AG08395 (cell line): ENCODE results near the gene KRTAP4-16.
A peak's percentile ranks its signal among the peaks of the same experiment; 100 is the strongest.
"Not testable (repeated sequence)": the region's sequence is repeated elsewhere in the genome, so short reads cannot be mapped to it uniquely, and the experiment has no call there.

Source experiments
- DNase-seq: peaks from one replicate; pipeline ENCODE4 v3.0.0; 2012; ENCODE audit warnings: mixed read lengths, low spot score

Gene KRTAP4-16

DNA sequence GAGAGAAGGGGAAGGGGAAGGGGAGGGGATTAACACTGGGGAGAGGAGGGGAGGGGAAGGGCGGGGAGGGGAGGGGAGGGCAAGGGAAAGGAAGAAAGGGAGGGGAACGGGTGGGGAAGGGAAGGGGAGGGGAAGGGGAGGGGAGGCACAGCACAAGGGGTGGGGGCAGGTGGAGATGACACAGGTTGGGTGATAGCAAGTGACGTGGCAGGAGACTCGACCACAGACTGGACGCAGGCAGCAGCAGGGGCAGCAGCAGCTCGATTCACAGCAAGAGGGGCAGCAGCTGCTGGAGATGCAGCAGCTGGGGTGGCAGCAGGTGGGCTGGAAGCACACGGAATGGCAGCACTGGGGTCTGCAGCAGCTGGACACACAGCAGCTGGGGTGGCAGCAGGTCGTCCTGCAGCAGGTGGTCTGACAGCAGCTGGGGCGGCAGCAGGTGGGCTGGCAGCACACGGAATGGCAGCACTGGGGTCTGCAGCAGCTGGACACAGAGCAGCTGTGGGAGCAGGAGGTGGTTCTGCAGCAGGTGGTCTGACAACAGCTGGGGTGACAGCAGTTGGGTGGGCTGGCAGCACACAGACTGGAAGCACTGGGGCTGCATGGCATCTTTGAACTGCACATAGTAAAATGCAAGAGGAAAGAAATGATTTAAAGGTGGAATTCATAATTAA, at the start of gene KRTAP4-16:
Gene KRTAP4-16, minus strand, starts transcription at position 624 of the 674 bp plus-strand sequence. Its CDS starts 0 bp downstream, at position 624.
- no peak for DNase-seq

DNA sequence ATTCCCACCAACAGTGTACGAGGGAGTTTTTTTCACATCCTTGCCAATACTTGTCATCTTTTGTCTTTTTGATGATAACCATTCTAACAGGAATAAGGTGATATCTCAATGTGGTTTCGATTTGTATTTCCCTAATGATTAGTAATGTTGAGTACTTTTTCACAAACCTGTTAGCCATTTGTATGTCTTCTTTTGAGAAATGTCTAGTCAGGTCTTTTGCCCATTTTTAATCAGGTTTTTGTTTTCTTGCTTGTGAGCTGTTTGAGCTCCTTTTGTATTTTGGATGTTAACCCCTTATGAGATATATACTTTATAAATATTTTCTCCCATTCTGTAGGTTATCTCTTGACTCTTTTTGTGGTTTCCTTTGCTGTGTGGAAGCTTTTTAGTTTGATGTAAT, 49.5 kb upstream of the KRTAP4-16 start:
- no peak for DNase-seq

DNA sequence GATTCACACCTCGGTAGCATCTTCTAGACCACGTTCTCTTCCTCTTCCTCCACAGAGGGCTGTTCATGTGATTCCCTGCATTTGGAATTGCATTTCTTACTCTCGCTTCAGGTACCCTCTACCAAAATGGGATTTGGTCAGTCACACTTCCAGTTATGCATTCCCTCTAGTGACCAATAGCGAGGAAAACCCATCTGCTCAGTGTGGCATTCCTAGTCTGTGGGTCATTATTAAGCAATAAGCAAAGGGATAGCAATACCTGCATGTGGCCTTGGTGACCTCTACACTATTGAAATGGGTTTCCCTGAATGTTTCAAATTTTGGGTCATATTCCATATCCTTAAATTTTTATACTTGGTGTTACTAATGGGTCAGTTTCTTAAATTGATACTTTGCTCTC, 48.0 kb upstream of the KRTAP4-16 start:
- no peak for DNase-seq

DNA sequence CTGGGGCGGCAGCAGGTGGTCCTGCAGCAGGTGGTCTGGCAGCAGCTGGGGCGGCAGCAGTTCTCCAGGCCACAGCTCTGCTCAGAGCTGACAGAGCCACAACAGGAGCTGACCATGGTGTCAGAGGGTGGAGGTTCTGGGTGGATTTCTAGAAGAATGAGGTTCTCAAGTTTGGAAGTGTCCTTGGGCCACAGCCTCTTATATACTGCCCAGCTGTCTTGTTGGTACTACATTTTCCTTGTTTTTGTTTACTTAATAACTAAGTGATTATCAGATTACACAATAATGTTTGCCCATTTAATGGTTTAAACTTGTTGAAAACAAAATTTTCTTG, 47.6 kb upstream of the KRTAP4-16 start, which contains the start of gene KRTAP4-5:
Gene KRTAP4-5, minus strand, starts transcription at position 174 of the 334 bp plus-strand sequence. Its CDS starts 58 bp downstream, at position 116.
- DNase-seq, result no peak

DNA sequence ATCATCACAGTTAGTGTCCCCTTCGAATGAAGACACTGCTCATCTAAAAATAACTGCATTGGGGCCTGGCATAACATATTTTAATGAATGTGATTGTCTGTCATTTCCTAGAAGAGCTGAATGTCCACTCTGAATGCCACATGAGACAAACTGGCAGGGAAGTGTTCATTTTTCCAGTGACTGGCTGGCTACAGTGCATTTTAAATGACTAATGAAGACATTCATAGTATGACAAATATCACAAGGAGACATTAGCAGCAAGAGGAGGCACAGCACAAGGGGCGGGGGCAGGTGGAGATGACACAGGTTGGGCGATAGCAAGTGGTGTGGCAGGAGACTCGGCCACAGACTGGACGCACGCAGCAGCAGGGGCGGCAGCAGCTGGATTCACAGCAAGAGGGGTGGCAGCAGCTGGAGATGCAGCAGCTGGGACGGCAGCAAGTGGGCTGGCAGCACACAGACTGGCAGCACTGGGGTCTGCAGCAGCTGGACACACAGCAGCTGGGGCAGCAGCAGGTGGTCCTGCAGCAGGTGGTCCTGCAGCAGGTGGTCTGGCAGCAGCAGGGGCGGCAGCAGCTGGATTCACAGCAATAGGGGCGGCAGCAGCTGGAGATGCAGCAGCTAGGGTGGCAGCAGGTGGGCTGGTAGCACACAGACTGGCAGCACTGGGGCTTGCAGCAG, 47.1 kb upstream of the KRTAP4-16 start:
- DNase-seq, result not testable (repeated sequence)

DNA sequence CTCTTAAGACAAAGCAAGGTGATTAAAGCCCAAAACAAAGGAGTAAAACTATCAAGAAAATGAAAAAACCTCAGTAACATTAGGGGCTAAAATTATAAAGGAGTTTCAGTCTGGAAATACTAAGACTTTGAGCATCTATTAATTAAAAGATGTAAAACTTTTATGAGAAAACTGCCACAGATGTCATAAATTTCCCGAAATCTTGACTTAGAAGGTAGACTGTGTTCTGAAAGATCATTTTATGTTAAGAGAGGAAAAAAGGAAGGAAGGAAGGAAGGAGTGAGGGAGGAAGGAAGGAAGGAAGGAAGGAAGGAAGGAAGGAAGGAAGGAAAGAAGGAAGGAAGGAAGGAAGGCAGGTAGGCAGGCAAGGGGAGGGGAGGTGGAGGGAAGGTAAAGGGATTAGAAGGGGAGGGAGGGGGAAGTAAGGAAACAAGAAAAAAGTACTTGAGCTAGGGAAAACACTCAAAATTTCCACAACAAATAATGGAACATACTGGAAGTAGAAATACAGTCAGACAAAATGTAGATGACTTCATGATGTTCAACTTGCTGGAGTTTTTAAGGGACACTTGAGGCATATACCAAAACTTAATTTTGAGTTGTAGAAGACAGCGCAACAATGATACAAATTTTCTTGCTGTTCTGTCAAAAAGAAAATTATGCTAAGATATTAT, 45.7 kb upstream of the KRTAP4-16 start:
- DNase-seq, result no peak

DNA sequence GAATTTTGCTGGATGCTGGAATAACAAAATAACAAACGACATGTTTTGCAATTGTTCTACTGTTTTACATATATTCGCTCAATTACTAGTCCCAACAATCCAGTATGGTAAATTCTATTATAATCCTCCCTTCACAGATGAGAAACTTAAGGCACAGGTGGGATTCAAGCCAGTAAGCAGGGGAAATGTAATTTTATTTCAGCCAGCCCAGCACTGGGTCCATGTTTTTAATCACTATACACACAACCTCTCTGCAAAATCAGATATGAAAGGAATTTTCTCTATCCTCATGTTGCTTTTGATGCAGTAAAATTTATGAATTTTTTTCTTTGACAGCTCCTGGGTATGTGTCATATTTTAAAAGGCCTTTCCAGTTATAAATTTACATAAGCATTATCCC, 43.3 kb upstream of the KRTAP4-16 start:
- no peak for DNase-seq

DNA sequence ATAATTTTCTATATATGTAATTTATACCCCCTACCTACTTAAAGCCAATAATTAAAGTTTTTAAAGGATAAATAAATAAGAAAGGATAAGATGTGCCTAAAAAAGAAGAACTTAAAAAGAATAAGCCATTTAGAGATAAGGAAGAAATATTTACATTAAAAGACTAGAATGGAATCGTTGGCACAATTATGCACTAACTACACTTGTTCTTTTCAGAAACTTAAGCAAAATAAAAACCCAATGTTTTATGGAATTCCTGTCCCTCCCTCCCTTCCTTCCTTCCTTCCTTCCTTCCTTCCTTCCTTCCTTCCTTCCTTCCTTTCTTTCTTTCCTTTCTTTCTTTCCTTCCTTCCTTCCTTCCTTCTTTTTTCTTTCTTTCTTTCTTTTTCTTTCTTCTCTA, 42.8 kb upstream of the KRTAP4-16 start:
- no peak for DNase-seq

DNA sequence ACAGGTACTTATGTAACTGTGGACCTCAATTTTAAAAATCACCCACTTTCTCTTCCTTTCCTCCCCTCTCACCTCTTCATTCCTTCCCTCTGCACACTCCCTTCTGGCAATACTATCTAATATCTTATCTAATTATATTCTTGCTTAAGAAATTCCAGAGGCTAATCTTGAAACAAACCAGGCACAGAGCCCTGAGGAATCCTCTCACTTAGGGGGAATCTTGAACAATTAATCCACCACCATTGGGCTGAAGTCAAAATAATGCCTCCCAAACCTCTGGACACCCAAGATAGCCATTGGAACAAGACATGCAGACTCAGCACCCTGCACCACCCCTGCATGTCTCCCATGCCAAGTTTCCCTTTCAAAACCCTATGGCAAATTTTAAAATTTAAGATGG, 39.4 kb upstream of the KRTAP4-16 start:
- no peak for DNase-seq

DNA sequence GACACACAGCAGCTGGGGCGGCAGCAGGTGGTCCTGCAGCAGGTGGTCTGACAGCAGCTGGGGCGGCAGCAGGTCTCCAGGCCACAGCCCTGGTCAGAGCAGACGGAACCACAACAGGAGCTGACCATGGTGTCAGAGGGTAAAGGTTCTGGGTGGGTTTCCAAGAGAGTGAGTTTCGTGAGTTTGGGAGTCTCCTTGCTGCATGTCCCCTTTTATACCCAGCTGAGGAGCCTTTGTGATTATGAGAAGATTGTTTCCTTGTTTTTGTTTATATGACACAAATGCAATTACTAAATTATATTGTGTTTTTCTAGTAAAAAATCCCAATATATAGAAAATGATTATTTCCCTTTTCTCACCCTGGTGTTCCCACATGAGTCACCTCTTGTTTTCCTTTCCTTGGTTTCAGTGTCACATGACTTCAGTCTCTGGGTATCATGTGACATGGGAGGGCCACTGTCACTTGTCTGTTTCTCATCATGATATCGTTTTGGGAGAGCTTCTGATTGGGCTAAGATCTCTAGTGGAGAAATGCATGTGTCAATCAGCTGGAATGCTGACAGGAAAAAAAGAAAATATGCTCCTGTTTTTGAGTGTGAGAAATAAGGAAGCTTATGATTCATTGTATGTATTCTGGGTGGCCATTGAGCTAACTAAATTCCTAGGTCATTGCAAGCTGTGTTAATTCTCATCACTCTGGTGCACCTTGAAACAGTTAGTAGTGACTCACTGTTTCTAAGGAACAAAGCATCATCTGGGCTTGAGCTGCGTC, 38.5 kb upstream of the KRTAP4-16 start, which contains the start of gene KRTAP4-6:
Gene KRTAP4-6, minus strand, starts transcription at position 185 of the 772 bp plus-strand sequence. Its CDS starts 57 bp downstream, at position 128.
- DNase-seq, result peak; percentile 72

DNA sequence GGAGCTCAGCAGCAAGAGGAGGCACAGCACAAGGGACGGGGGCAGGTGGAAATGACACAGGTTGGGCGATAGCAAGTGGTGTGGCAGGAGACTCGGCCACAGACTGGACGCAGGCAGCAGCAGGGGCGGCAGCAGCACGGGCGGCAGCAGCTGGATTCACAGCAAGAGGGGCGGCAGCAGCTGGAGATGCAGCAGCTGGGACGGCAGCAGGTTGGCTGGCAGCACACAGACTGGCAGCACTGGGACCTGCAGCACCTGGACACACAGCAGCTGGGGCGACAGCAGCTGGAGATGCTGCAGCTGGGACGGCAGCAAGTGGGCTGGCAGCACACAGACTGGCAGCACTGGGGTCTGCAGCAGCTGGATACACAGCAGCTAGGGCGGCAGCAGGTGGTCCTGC, 37.9 kb upstream of the KRTAP4-16 start:
- not testable (repeated sequence) for DNase-seq

DNA sequence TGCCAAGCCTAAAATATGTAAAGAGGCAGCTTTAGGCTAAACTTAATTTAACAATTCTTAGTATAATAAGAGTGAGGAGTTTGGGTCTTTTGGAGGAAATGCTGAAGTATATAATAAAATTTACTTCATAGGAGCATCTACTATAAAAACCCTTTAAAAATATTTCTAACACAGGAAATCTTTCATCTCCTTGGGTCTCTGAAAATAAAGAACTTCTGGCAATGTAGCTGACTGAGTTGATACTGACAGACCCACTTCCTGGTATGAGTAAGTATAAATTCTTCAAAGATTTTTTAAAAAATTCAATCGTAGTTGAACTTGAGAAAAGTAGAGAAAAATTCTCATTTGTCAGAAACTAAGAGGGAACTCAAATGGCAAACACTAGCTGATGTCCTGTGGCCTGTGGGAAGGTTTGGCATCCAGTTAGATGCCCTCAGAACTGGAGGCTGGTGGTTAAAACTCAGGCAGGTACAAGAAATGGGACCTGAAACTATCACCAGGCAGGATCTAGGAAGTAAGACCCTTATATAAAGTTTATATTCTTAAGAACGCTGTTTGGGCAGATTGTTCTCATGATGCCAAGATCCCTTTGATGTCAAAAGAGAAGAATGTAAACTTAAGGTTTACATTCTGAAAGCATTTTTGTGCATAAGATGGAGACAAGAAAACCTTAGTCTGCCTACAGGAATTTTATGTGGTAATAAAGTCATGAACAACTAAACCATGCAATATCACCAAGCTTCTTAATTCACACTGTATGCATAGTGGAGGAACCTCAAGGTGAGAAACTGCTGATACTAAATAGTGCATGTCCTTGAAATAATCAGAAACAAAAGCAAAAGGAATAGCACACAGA, 32.1 kb upstream of the KRTAP4-16 start:
- no peak for DNase-seq

DNA sequence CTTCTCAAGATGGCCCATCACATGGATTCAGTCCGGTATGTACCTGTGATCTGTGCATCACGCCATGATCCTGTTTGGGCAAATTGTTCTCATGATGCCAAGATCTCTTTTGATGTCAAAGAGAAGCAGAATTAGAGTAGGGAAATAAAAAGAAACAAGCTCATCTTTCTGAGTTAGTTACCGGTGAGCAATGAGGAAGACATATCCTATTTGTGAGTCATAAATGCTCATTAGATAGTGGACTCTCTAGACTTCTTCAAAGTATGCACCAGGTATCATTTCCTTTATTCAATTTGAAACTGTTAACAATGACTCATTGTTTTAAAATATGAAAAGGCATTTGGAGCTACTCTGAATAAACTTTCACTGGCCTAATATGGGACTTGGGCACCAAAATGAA, 30.0 kb upstream of the KRTAP4-16 start:
- peak; percentile 29 for DNase-seq

DNA sequence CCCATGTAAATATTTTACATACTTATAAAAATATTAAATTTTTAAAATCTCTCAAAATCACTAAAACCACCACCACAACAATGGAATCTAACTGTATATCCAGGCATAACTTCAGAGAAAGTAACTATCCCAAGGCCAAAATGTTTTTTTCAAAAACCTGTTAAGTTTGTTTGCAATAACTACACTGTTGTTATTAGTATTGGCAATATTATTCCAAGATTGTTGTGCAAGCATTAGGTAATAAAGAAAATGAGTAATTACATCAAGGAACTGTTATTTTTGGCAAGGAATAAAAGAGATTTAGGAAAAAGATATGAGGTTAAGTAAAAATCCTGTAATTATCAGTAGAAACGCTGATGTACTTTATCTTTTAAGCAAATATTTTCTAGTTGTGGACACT, 25.4 kb upstream of the KRTAP4-16 start:
- DNase-seq, result no peak

DNA sequence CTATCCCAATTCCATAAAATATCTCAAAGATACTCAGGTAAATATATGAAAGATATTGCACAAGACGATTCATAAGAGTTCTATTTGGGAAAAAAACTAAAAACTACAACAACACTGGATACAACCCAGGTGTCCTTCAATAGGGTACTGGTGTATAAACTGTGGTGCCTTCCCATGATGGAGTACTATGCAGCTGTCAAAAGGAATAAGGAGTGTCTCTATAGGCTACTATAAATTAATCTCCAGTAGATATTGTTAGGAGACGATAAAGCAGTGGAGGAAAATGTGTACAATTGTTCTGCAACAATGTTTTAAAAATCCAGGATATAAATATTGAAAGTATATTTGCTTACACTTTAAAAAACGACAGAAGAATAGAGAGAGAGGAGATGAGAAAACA, 24.4 kb upstream of the KRTAP4-16 start:
- DNase-seq, result no peak

DNA sequence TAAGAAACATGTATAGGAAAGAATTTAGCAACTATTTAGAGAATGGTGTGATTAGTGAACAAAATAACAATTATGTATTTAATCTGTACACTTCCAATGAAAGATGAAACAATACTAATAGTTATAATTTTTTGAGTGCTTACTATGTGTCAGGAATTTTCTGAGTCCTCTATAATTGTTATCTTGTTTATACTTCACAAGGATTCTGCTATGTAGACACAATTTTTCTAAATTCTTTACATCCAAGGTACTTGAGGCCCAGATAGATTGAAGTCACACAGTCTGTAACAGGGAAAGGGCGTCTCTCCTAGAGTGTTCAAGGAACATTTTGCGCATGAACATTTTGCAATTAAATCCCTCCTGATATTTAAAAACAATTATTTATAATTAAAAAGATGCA, 23.1 kb upstream of the KRTAP4-16 start:
- DNase-seq, result no peak

DNA sequence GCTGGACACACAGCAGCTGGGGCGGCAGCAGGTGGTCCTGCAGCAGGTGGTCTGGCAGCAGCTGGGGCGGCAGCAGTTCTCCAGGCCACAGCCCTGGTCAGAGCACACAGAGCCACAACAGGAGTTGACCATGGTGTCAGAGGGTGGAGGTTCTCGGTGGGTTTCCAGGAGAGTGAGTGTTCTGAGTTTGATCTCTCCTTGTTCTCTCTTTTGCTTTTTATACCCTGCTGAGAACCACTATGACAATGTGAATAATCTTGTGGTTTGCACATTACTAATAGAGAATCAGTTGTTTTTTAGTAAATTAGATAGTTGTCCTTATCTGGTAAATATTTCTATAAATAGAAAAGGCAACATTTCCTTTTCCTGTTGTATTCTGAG, 22.0 kb upstream of the KRTAP4-16 start, which contains the start of gene KRTAP4-12:
Gene KRTAP4-12, minus strand, starts transcription at position 192 of the 381 bp plus-strand sequence. Its CDS starts 60 bp downstream, at position 132.
- not testable (repeated sequence) for DNase-seq

DNA sequence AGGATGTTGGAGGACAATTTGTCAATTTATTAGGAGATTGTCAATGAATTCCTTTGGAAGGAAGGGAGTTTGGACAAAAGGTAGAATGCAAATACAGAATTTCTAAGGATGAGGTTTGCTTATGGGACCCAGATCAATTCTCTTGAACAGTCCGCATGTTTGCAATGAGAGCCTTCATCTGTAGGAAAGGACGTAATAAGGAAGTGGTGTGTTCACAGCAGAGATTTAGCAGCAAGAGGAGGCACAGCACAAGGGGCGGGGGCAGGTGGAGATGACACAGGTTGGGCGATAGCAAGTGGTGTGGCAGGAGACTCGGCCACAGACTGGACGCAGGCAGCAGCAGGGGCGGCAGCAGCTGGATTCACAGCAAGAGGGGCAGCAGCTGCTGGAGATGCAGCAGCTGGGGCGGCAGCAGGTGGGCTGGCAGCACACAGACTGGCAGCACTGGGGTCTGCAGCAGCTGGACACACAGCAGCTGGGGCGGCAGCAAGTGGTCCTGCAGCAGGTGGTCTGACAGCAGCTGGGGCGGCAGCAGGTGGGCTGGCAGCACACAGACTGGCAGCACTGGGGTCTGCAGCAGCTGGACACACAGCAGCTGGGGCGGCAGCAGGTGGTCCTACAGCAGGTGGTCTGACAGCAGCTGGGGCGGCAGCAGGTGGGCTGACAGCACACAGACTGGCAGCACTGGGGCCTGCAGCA, 21.4 kb upstream of the KRTAP4-16 start:
- not testable (repeated sequence) for DNase-seq

DNA sequence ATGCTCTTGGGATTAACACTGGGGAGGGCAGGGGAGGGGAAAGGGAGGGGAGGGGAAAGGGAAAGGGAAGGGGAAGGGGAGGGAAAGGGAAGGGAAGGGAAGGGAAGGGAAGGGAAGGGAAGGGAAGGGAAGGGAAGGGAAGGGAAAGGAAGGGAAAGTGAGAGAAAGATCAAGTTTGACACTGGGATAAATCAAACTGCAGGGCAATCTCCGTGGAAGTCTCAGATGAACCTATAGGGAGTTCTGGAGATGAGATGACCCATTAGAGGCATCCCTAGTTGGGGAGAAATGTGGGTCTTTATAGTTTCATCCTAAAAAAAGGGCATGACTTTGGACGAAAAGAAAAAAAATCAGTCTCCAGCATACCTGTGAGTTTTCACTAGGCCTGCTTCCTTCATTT, 19.7 kb upstream of the KRTAP4-16 start:
- DNase-seq, result no peak
